ENCODE results near the gene HK3. TPM values are rescaled to one million over a fixed set of nuclear protein-coding genes. Genes with fewer than 3 reads are reported as not detected.

The HK3 gene
- total RNA-seq, 1 donor from 2014 or later, result not detected

DNA sequence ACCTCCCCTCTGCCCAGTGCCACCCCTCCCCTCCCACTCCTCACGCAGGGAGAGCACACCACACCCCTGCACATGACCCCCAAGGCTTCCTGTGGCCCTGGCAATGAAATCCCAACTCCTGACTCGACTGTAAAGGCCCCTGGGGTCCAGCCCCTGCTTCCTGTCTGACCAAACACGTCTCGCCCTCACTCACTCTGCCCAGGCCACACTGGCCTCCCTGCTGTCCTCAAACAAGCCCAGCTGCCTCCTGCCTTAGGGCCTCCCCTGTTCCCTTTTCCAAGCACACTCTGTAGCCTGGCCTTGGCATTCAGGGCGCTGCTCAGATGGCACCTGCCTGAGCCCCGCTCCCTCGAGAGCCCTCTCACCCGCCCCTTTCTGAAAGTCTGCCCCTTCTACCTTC, 42.4 kb downstream of the HK3 start:
- Mint-ChIP-seq H3K4me1 (ENCODE audit: low read depth, unreplicated experiment) (peaks cover 7% of the 10 kb centered on the region), H3K27me3 (ENCODE audit: unreplicated experiment) (peaks cover 20% of the 10 kb centered on the region), H3K9me3 (ENCODE audit: unreplicated experiment) (peaks cover 4% of the 10 kb centered on the region), H3K27ac (ENCODE audit: unreplicated experiment) (no peak overlapping the region), H3K4me3 (ENCODE audit: unreplicated experiment) (no peak overlapping the region), H3K36me3 (ENCODE audit: unreplicated experiment) (no peaks in the 10 kb centered on the region)
- no peak for DNase-seq
- TF ChIP-seq, protein P1, sequence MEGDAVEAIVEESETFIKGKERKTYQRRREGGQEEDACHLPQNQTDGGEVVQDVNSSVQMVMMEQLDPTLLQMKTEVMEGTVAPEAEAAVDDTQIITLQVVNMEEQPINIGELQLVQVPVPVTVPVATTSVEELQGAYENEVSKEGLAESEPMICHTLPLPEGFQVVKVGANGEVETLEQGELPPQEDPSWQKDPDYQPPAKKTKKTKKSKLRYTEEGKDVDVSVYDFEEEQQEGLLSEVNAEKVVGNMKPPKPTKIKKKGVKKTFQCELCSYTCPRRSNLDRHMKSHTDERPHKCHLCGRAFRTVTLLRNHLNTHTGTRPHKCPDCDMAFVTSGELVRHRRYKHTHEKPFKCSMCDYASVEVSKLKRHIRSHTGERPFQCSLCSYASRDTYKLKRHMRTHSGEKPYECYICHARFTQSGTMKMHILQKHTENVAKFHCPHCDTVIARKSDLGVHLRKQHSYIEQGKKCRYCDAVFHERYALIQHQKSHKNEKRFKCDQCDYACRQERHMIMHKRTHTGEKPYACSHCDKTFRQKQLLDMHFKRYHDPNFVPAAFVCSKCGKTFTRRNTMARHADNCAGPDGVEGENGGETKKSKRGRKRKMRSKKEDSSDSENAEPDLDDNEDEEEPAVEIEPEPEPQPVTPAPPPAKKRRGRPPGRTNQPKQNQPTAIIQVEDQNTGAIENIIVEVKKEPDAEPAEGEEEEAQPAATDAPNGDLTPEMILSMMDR (IDR thresholded peaks at IDR 0.05; ENCODE audit: partially characterized antibody, unreplicated experiment), result no peak

DNA sequence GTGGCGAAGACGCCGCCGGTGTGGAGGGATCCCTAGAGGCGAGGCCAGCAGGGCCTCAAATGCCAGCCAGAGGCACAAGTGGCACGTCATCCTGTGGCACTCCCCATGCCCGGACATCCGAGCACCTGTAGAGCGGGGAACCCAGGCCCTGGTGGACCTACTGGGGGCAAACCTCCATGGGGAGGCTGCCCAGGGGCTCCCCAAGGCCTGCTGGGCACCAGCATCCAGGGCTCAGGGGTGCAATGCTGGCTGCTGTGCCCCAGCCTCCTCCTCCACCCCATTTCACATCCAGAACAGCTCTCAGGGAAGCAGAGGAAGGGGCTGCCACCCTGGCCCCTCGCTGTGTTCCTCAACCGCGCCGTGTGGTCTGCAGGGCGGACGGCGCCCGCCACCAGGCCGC, 43.5 kb downstream of the HK3 start:
- H3K27ac Mint-ChIP-seq (ENCODE audit: unreplicated experiment), result no peak overlapping the region
- H3K4me1 Mint-ChIP-seq (ENCODE audit: low read depth, unreplicated experiment), result peaks cover 7% of the 10 kb centered on the region
- H3K27me3 Mint-ChIP-seq (ENCODE audit: unreplicated experiment), result peaks cover 20% of the 10 kb centered on the region

DNA sequence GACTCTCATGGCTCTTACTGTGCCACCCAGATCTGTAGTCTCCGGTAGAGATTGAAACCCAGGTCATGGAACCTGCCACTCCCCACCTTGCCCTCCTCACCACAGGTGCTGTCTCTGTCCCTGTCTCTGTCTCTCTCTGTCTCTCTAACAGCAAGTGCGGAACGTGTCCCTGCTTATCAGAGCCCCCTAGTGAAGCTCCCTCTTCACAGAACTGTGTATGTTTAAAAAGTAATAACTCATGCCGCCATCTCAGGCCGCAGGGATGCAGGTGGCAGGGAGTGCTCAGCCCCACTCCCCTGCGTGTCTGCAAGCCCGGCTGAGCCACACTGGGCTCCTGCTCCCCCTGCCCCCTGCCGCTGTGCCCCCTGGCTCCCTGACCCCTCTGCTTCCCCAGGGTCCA, 45.0 kb downstream of the HK3 start:
- peaks cover 7% of the 10 kb centered on the region for H3K4me1 Mint-ChIP-seq (ENCODE audit: low read depth, unreplicated experiment)
- DNase-seq, result no peak
- TF ChIP-seq, protein P1 (IDR thresholded peaks at IDR 0.05; ENCODE audit: partially characterized antibody, unreplicated experiment), result no peak
- no peak overlapping the region for H3K4me3 Mint-ChIP-seq (ENCODE audit: unreplicated experiment)
- H3K9me3 Mint-ChIP-seq (ENCODE audit: unreplicated experiment), result peaks cover 4% of the 10 kb centered on the region
- H3K27ac Mint-ChIP-seq (ENCODE audit: unreplicated experiment), result no peak overlapping the region
- no peaks in the 10 kb centered on the region for H3K36me3 Mint-ChIP-seq (ENCODE audit: unreplicated experiment)
- peaks cover 24% of the 10 kb centered on the region for H3K27me3 Mint-ChIP-seq (ENCODE audit: unreplicated experiment)

More for the DNA sequence above, 43.5 kb downstream of the HK3 start:
- TF ChIP-seq, protein P1 (IDR thresholded peaks at IDR 0.05; ENCODE audit: partially characterized antibody, unreplicated experiment), result no peak
- no peak overlapping the region for H3K4me3 Mint-ChIP-seq (ENCODE audit: unreplicated experiment)
- DNase-seq, result no peak
- no peaks in the 10 kb centered on the region for H3K36me3 Mint-ChIP-seq (ENCODE audit: unreplicated experiment)
- H3K9me3 Mint-ChIP-seq (ENCODE audit: unreplicated experiment), result peaks cover 4% of the 10 kb centered on the region

DNA sequence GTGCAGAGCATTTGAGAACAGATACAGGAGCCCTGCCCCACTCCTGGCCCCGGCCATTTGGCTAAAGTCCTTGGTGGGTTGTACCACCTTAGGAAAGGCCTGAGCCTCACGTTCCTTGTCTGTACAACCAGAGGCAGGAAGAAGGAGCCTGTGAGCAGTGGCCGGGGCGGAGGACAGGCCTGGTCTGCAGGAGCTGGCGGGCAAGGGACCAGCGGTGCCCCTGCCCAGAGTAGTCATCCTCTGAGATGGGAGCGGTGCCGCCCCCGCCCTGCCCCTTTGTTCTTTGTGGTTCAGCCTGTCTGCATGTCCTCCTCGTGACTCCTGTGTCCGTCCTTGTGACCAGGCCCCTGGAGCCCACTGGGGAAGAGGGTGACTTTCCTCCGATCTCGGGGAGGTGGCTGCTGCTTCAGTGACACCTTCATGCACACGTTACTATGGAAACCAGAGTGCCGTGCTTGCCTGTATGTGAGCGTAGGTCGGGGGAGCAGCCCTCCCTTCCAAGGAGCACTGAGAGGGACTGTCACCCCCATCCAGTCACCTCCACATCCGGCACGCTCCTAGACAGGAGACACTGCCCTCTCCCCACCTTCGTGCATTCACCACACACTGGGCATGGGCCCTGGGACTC, 45.9 kb downstream of the HK3 start:
- H3K27me3 Mint-ChIP-seq (ENCODE audit: unreplicated experiment), result peaks cover 24% of the 10 kb centered on the region
- H3K4me1 Mint-ChIP-seq (ENCODE audit: low read depth, unreplicated experiment), result peaks cover 7% of the 10 kb centered on the region
- TF ChIP-seq, protein P1 (IDR thresholded peaks at IDR 0.05; ENCODE audit: partially characterized antibody, unreplicated experiment), result no peak
- no peaks in the 10 kb centered on the region for H3K36me3 Mint-ChIP-seq (ENCODE audit: unreplicated experiment)
- H3K4me3 Mint-ChIP-seq (ENCODE audit: unreplicated experiment), result no peak overlapping the region
- peaks cover 4% of the 10 kb centered on the region for H3K9me3 Mint-ChIP-seq (ENCODE audit: unreplicated experiment)
- DNase-seq, result no peak
- H3K27ac Mint-ChIP-seq (ENCODE audit: unreplicated experiment), result no peak overlapping the region

DNA sequence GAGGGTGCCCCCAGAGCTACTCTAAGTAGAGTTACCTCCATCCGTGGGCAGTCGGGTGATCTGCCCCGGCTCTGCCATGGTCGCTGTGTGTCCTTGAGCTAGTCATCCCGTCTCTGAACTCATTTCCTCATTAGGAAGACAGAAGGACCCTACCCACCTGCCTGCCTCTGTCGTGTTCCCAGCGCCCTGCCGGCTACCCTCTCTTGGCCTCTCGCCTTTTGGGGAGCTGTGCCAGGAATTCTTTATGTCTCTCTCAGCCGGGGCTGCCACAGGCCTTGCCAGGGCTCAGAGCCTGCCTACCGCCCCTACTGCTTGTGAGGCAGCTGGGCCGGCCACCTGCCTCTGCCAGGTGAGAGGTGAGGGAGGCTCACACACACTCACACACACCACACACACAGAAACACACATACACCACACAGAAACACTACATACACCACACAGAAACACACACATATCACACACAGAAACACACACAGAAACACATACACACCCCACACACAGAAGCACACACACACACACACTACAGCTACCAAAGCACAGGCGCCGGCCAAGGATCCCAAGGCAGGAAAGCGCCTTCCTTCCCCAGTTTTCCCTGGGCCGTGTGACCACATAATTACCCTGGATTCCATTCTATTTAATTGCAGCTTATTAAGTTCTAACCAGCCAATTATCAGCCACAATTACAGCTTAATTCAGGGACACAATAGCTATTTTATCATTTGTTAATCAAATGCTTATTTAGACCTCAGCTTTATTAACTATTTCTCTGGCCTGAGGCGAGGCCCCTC, 47.1 kb downstream of the HK3 start:
- DNase-seq, result no peak
- H3K27ac Mint-ChIP-seq (ENCODE audit: unreplicated experiment), result no peak overlapping the region
- H3K27me3 Mint-ChIP-seq (ENCODE audit: unreplicated experiment), result peaks cover 17% of the 10 kb centered on the region
- H3K4me3 Mint-ChIP-seq (ENCODE audit: unreplicated experiment), result no peak overlapping the region
- H3K4me1 Mint-ChIP-seq (ENCODE audit: low read depth, unreplicated experiment), result peaks cover 10% of the 10 kb centered on the region
- no peaks in the 10 kb centered on the region for H3K36me3 Mint-ChIP-seq (ENCODE audit: unreplicated experiment)
- TF ChIP-seq, protein P1 (IDR thresholded peaks at IDR 0.05; ENCODE audit: partially characterized antibody, unreplicated experiment), result no peak
- peaks cover 4% of the 10 kb centered on the region for H3K9me3 Mint-ChIP-seq (ENCODE audit: unreplicated experiment)

Measured in glutamatergic neuron (in vitro differentiated cells).